Effector memory CD8-positive, alpha-beta T cell (primary cell): ENCODE results near the gene FAAP100.

Source experiments
- ATAC-seq: fragments of 150-1000 bp; cut with Tn5 transposase; replicated peaks from 2 replicates; pipeline ENCODE4 v1.10.0; 2021; ENCODE audit warnings: mild to moderate bottlenecking, moderate library complexity
- DNase-seq, 3 experiments: peaks; one replicate each; pipeline ENCODE4 v3.0.0; 2021
- H3K27ac Mint-ChIP-seq, 2 donors: one replicate each; pipeline ENCODE4 v1.8.0; 2022; ENCODE audit warnings: mild to moderate bottlenecking in 2 of 2, mixed read lengths in 2 of 2, moderate library complexity in 2 of 2
- H3K27me3 Mint-ChIP-seq, 2 donors: one replicate each; pipeline ENCODE4 v1.8.0; 2022; ENCODE audit warnings: mixed read lengths in 2 of 2
- H3K36me3 Mint-ChIP-seq: one replicate; pipeline ENCODE4 v1.8.0; 2022; ENCODE audit warnings: mild to moderate bottlenecking, moderate library complexity, mixed read lengths; ENCODE audit not compliant: insufficient read depth
- H3K4me1 Mint-ChIP-seq, 2 donors: one replicate each; pipeline ENCODE4 v1.8.0; 2022; ENCODE audit warnings: low read depth in 2 of 2, mixed read lengths in 2 of 2
- H3K4me3 Mint-ChIP-seq, 2 donors: one replicate each; pipeline ENCODE4 v1.8.0; 2022; ENCODE audit warnings: mild to moderate bottlenecking in 2 of 2, mixed read lengths in 2 of 2, moderate library complexity in 2 of 2
- H3K9me3 Mint-ChIP-seq, 2 donors: one replicate each; pipeline ENCODE4 v1.8.0; 2022; ENCODE audit warnings: mixed read lengths in 2 of 2

FAAP100 gene

DNA sequence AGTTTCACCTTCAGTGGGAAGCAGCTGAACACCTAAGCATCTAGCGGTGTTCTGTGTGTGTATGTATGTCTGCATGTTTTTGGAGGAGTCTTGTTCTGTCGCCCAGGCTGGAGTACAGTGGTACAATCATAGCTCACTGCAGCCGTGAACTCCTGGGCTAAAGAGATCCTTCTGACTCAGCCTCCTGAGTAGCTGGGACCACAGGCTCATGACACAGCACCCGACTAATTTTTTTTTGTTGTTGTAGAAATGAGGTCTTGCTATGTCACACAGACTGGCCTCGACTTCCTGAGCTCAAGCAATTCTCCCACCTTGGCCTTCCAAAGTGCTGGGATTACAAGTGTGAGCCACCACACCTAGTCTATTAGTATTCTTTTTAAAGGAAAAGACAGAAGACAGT lies 30.2 kb upstream of the FAAP100 start:
- no peak for ATAC-seq
- Mint-ChIP-seq H3K36me3 (peaks cover 25% of the 10 kb centered on the region), H3K4me3 (no peak overlapping the region), H3K4me1 (peaks cover 21 to 27% of the 10 kb centered on the region in 2 donors), H3K27ac (no peak overlapping the region), H3K9me3 (no peaks in the 10 kb centered on the region), H3K27me3 (no peaks in the 10 kb centered on the region)
- DNase-seq: no peak

DNA sequence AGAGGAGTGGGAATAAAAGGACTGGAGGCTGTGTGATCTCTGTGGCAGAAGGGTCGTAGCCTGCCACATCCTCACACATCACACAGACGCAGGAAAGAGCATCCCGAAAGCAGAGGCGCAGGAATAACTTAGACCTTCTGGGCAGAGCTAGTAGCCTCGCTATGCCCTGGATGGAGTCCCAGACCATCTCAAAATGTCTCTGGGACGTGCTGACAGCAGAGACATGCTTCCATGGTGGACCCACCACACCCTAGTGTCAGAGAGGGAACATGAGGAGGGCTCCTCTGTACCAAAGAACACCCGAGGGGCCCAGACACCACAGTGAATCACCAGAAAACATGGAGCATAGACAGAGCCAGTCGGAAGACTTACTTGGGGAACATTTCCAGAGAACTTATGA lies 29.6 kb upstream of the FAAP100 start:
- Mint-ChIP-seq H3K9me3 (no peaks in the 10 kb centered on the region), H3K36me3 (peaks cover 19% of the 10 kb centered on the region), H3K4me1 (peaks cover 26 to 28% of the 10 kb centered on the region in 2 donors), H3K27ac (no peak overlapping the region), H3K4me3 (no peak overlapping the region), H3K27me3 (no peaks in the 10 kb centered on the region)
- ATAC-seq (no peak), DNase-seq (no peak)

DNA sequence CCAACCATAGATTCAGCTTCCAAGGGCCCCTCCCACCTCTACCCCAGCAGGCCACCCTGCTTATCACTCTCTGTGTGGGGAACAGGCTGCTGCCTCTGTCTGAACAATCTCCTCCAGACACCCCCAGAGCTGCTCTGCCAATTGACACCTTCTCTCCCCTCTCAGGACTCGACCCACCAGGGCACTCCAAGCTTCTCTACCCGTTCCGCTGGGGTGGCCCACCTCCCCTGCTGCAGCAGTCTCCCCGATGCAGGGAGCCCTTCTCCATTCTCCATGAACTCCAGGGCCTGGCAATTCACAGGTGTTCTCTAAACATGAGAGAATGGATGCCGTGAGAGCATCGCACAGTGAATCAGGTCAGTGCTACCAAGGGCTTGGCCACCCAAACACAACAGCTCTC lies 28.3 kb upstream of the FAAP100 start:
- Mint-ChIP-seq H3K36me3 (peaks cover 8% of the 10 kb centered on the region), H3K27ac (peak overlapping the region in 1 of 2 donors; percentile 88), H3K9me3 (no peaks in the 10 kb centered on the region), H3K4me1 (peaks cover 26 to 28% of the 10 kb centered on the region in 2 donors), H3K4me3 (no peak overlapping the region), H3K27me3 (no peaks in the 10 kb centered on the region)
- ATAC-seq (no peak), DNase-seq (no peak)

DNA sequence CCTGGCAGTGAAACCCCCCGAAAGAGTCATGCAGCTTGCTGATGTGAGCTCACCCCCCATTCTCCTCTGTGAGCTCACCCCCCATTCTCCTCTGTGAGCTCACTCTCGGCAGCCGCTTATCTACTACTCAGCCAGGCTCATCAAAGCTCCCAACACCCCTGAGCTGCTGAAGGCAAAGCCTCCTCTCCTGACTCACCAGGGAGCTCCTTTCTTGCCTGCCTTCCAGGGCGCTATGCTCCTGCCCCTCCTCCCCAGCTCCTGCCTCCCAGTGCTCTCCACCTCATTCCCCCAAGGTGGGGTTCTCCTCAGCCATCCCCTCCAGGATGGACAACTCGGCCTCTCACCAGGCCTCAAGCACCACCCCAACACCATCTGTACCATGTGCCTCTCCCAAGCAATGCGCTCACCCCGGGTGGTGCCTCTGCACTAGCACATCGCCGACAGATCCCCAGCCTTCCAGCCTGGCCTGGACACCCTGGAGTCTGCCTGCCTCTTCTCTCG lies 27.7 kb upstream of the FAAP100 start:
- ATAC-seq: no peak
- Mint-ChIP-seq H3K27ac (peak overlapping the region; percentile 81 to 88), H3K27me3 (no peaks in the 10 kb centered on the region), H3K4me1 (peaks cover 26 to 28% of the 10 kb centered on the region in 2 donors), H3K9me3 (no peaks in the 10 kb centered on the region), H3K4me3 (no peak overlapping the region), H3K36me3 (peaks cover 2% of the 10 kb centered on the region)
- DNase-seq: no peak

DNA sequence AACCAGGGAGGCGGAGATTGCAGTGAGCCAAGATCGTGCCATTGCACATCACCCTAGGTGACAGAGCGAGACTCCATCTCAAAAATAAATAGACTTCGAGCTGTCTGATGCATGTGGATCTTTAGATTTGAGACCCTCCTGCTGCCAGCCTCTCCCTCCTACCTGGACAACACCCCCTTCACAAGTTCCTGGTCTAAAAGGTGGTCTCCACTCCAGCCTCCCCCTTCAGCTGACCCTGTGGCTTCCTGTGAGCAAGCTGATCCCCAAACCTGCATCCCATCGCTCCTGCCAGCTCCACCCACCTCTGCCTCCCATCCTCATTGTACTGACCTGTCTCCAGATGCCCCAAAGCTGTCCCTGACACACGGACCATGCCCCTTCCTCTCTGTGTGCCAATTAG lies 27.1 kb upstream of the FAAP100 start:
- Mint-ChIP-seq H3K4me3 (no peak overlapping the region), H3K9me3 (no peaks in the 10 kb centered on the region), H3K27me3 (no peaks in the 10 kb centered on the region), H3K4me1 (peaks cover 26 to 28% of the 10 kb centered on the region in 2 donors), H3K36me3 (peaks cover 4% of the 10 kb centered on the region), H3K27ac (peak overlapping the region; percentile 81 to 88)
- DNase-seq (no peak), ATAC-seq (no peak)

DNA sequence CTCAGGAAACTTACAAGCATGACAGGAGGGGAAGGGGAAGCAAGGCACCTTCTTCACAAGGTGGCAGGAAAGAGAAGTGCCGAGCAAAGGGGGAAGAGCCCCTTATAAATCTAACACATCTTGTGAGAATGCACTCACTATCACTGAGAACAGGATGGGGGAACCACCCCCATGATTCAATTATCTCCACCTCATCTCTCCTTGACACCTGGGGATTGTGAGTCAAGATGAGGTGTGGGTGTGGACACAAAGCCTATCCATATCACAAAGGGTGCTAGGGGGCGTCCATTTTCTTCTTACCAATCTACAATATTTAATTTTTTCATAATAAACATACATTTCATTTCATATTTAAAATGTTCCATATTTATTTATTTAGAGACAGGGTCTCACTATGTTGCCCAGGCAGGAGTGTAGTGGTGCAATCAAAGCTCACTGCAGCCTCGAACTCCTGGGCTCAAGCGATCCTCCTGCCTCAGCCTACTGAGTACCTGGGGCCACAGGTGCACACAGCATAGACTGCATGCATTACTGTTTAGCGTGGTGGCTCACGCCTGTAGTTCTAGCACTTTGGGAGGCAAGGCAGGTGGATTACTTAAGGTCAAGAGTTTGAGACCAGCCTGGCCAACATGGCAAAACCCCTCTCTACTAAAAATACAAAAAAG lies 26.5 kb upstream of the FAAP100 start:
- Mint-ChIP-seq H3K4me3 (no peak overlapping the region), H3K36me3 (peaks cover 9% of the 10 kb centered on the region), H3K9me3 (no peaks in the 10 kb centered on the region), H3K4me1 (peaks cover 26 to 28% of the 10 kb centered on the region in 2 donors), H3K27ac (peak overlapping the region; percentile 31 to 78), H3K27me3 (no peaks in the 10 kb centered on the region)
- no peak for ATAC-seq
- no peak for DNase-seq

DNA sequence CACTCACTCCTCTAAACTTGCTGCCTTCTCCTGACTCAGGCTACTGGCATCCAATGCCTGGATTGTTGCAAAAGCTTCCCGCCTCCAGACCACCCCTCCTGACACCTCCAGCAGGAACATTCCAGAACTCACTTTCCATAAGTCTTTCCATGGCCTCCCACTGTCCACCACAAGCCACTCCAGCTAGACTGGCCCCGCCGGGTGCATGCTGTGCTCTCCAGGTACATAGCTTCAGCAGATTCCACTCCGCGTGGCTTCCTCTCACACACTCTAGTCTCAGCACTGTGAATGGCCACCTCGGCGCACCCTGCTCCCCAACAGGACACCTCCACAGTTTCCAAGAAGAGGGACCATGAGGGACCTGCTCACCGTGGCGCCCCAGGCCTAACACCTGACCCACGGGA lies 25.9 kb upstream of the FAAP100 start:
- peak overlapping the region; percentile 31 to 78 for H3K27ac Mint-ChIP-seq
- no peaks in the 10 kb centered on the region for H3K9me3 Mint-ChIP-seq
- H3K27me3 Mint-ChIP-seq: no peaks in the 10 kb centered on the region
- H3K36me3 Mint-ChIP-seq: peaks cover 9% of the 10 kb centered on the region
- no peak overlapping the region for H3K4me3 Mint-ChIP-seq
- DNase-seq (no peak), ATAC-seq (no peak)
- H3K4me1 Mint-ChIP-seq: peaks cover 26 to 28% of the 10 kb centered on the region in 2 donors

DNA sequence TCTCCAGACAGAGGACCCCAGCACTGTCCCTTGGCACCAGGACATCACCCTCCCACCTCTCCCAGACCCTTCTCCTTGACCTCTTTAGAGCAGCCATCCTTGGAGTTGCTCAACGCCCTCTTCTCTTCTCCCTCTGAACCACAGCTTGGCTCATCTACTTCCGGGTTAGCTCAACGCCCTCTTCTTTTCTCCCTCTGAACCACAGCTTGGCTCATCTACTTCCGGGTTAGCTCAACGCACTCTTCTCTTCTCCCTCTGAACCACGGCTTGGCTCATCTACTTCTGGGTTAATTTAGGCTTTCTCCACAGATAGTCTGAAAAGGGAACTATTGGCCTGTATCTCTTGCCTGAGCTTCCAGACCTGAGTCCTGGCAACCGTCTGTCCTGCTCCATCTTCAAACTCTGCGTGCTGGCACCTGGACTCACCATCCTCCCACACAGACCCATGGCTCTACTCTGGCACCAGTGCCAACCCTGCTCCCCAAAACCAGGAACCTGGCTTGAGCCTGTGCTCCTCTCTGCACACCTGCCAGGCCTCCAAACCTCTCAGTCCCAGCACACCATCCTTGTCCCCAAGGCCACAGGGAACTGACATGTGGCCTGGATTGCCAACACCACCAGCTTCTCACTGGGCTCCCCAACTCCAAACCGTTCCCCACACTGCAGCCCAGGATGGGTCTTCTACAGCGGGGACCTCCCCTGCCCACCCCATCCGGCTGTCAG lies 25.3 kb upstream of the FAAP100 start:
- ATAC-seq (no peak), DNase-seq (no peak)
- Mint-ChIP-seq H3K27me3 (no peaks in the 10 kb centered on the region), H3K27ac (peak overlapping the region; percentile 31 to 50), H3K9me3 (no peaks in the 10 kb centered on the region), H3K4me1 (peaks cover 26 to 28% of the 10 kb centered on the region in 2 donors), H3K4me3 (no peak overlapping the region), H3K36me3 (peaks cover 14% of the 10 kb centered on the region)

DNA sequence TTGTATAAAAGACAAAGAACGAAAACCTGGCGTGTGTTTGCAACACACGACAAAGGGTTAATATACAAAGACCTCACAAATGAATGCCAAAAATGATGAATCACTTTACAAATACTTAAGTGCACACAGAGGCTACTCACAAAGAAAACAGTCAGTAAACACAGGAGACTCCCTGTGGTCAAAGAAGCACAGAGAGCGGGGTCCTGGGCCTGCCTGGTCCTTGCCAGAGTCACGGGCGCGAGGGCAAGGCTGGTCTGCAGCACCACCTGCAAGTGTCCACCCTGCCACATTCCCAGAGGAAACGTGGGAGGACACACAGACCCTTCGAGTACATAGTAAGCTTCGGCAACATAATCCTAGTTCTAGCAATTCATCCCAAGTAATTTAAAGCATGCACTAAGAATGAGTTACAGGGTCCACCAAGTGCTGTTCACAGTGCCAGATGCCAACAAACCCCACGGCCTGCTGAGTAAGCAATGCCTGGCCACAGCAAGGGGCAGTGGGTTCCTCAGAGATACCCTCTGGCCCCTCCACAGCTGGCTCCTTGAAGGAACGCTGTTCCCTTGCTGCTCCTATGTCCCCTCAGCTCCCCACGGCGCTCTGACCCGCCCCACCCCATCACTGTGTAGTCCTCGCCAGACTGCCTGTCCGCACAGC lies 24.6 kb upstream of the FAAP100 start:
- H3K4me1 Mint-ChIP-seq: peaks cover 26% of the 10 kb centered on the region in 2 donors
- peaks cover 17% of the 10 kb centered on the region for H3K36me3 Mint-ChIP-seq
- H3K4me3 Mint-ChIP-seq: no peak overlapping the region
- H3K27me3 Mint-ChIP-seq: no peaks in the 10 kb centered on the region
- H3K9me3 Mint-ChIP-seq: no peaks in the 10 kb centered on the region
- peak overlapping the region; percentile 31 to 50 for H3K27ac Mint-ChIP-seq
- no peak for ATAC-seq
- DNase-seq: no peak

DNA sequence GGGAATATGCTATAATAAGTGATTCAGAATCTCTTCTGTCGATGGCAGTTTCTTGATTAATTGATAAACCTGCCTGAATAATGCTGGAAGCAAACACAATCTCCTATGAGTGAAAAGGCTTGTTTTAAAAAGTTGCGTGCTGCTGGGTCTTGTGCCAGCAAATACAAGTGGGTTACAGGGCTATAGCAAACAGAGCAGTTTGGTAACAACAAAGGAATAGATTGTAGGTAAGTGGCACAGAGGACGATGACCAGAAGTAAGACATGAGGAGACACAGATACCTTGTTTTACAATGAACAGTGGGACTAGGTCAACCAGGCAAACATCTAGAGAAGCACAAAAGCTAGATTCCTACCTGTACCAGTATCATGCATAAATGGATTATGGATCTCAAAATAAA lies 23.7 kb upstream of the FAAP100 start:
- DNase-seq (no peak), ATAC-seq (no peak)
- Mint-ChIP-seq H3K9me3 (no peaks in the 10 kb centered on the region), H3K27ac (no peak overlapping the region), H3K36me3 (peaks cover 19% of the 10 kb centered on the region), H3K4me3 (no peak overlapping the region), H3K27me3 (no peaks in the 10 kb centered on the region), H3K4me1 (peaks cover 24 to 26% of the 10 kb centered on the region in 2 donors)

DNA sequence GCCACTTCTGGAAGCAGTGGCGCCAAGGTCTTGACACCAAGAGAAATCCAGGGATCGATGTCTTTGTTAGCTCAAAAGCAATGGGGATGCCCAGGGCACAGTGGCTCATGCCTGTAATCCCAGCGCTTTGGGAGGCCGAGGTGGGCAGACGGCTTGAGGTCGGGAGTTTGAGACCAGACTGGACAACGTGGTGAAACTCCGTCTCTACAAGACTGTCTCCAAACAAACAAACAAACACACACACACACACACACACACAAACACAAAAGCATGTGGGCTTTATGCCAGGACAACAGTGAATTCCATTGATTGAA lies 22.4 kb upstream of the FAAP100 start:
- no peaks in the 10 kb centered on the region for H3K9me3 Mint-ChIP-seq
- H3K4me1 Mint-ChIP-seq: peaks cover 16 to 20% of the 10 kb centered on the region in 2 donors
- H3K4me3 Mint-ChIP-seq: no peak overlapping the region
- no peaks in the 10 kb centered on the region for H3K27me3 Mint-ChIP-seq
- DNase-seq (no peak), ATAC-seq (no peak)
- H3K27ac Mint-ChIP-seq: peak overlapping the region in 1 of 2 donors; percentile 6
- H3K36me3 Mint-ChIP-seq: peaks cover 28% of the 10 kb centered on the region

DNA sequence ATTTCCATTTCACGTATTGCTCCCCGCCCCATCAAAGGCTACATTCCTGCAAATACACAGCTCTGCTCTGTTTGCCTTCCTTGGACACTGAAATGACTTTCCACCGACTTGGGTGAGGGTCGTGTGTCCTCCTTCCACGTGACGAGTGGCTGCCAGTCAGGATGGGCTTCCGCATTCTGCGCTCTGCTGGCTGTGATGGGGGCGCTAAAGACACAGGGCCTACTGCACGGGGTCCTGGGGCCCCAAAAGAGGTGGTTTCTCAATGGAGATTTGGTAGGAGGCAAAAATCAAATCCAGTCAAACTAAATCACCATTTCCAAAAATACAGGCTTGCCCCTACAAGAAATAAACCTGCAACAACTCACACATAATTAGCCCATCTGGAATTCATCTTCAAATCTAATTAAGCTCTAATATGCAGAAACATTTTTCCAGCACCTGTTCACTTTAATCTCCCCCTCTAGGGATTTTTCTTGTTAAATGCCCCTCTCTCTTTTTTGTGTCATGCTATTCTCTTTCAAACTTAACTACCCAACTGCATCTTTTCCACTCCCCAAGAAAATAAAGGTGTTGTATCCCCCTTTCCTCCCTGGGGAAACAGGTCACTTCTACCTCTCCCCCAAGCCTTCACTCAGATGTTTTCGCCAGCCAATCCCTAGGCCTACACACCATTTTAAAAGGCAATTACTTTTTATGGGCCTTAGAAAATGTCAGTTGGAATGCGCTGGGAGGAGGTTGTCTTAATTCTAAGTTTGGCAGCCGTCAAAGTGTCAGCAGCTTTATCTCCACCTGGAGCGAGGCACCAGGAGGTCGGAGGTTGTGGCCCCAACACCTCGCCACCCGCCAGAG lies 21.9 kb upstream of the FAAP100 start:
- no peaks in the 10 kb centered on the region for H3K27me3 Mint-ChIP-seq
- no peak overlapping the region for H3K4me3 Mint-ChIP-seq
- peak overlapping the region in 1 of 2 donors; percentile 6 for H3K27ac Mint-ChIP-seq
- ATAC-seq (no peak), DNase-seq (no peak)
- H3K4me1 Mint-ChIP-seq: peaks cover 13 to 17% of the 10 kb centered on the region in 2 donors
- no peaks in the 10 kb centered on the region for H3K9me3 Mint-ChIP-seq
- peaks cover 34% of the 10 kb centered on the region for H3K36me3 Mint-ChIP-seq

DNA sequence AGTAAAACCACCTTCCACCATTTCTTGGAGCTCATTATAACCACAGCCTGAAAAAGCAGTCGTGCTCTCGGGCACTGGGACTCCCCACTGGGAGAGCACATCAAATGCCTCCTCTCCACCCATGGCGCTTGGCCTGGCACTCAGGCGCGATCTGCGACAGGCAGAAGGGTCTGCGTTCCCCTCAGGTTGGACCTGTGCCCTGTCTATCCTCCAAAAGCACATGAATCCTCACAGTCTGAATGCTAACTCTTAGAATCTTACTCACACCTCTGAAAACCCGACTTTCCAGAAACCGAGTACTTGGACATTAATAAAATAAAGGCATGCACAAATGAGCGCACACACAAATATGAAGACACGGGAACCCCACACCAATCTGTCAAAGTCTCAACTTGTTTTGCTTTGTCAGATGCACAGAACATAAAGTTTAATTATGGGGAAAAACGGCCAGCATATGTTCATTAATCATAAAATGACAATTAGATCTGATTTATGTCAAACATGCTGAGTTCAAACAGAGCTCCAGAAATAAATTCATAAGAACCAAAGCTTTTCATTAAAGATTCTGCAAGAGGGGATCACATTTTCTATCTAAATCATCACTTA lies 20.5 kb upstream of the FAAP100 start:
- no peak overlapping the region for H3K4me3 Mint-ChIP-seq
- H3K4me1 Mint-ChIP-seq: peaks cover 4 to 8% of the 10 kb centered on the region in 2 donors
- peaks cover 47% of the 10 kb centered on the region for H3K36me3 Mint-ChIP-seq
- no peak for ATAC-seq
- H3K27ac Mint-ChIP-seq: no peak overlapping the region
- no peaks in the 10 kb centered on the region for H3K27me3 Mint-ChIP-seq
- no peak for DNase-seq
- H3K9me3 Mint-ChIP-seq: no peaks in the 10 kb centered on the region
